Muscle of back (tissue), 11 donors: Measurements from ENCODE around the gene THTPA. TPM values are rescaled to one million over a fixed set of nuclear protein-coding genes. Genes with fewer than 3 reads are reported as not detected.
"Not testable (repeated sequence)": the region's sequence is repeated elsewhere in the genome, so short reads cannot be mapped to it uniquely, and the experiment has no call there.

Experiments
- DNase-seq, 3 donors: peaks; one replicate each; pipeline versions ENCODE4 v3.0.0 to v3.0.0-alpha.2; 2013
- polyA plus RNA-seq, 10 donors: library from polyadenylated mRNA; unstranded; fragments of 120-200 nt; gene quantifications; one replicate each; pipeline ENCODE4 v1.2.1, GENCODE V29; 2013; ENCODE audit not compliant: insufficient read length in 10 of 10

The THTPA gene
- polyA plus RNA-seq, 10 donors = 9.9 to 15.6 (median 12.0) TPM

DNA sequence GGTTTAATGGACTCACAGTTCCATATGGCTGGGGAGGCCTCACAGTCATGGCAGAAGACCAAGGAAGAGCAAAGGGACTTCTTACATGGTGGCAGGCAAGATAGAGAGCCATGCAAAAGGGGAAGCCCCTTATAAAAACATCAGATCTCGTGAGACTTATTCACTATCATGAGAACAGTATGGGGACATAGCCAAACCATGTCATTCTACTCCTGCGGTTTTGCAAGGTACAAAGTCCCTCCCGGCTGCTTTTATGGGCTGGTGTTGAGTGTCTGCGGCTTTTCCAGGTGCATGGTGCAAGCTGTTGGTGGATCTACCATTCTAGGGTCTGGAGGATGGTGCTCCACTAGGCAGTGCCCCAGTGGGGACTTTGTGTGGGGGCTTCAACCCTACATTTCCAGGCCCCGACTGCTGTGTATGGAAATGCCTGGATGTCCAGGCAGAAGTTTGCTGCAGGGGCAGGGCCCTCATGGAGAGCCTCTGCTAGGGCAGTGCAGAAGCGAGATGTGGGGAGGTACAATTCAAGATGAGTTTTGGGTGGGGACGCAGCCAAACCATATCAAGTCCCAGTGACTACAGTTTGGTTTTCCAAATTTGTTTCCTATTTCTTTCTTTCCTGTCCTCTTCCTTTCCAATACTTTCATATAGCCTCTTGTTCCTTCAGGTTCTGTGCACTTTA is 53.5 kb downstream of the THTPA start:
- not testable (repeated sequence) for DNase-seq

Other genes starting within 250 kb of the THTPA start
- gene BCL2L2, start 249.4 kb upstream of the THTPA start, polyA plus RNA-seq = 10 to 100 TPM; 28.1 to 36.6 (median 30.8) TPM
- 100 to 1,000 TPM in 7 of 10 donors, 10 to 100 TPM in 3; 88.9 to 153 (median 105) TPM for gene PABPN1, start 234.8 kb upstream of the THTPA start, polyA plus RNA-seq
- 10 to 100 TPM; 15.7 to 27.6 (median 20.1) TPM for gene SLC22A17, start 203.4 kb upstream of the THTPA start, polyA plus RNA-seq
- gene EFS, start 191.1 kb upstream of the THTPA start, polyA plus RNA-seq = 10 to 100 TPM; 36.1 to 52.0 (median 41.6) TPM
- gene IL25, start 183.5 kb upstream of the THTPA start, polyA plus RNA-seq = not detected
- gene CMTM5, start 179.2 kb upstream of the THTPA start, polyA plus RNA-seq = 1 to 10 TPM in 8 of 10 donors, under 1 TPM in 2; 0.76 to 3.2 (median 2.1) TPM
- 10 to 100 TPM in 1 of 10 donors, 1 to 10 TPM in 9; 2.1 to 10.6 (median 5.5) TPM for gene MYH6, start 148.0 kb upstream of the THTPA start, polyA plus RNA-seq
- gene MYH7, start 120.6 kb upstream of the THTPA start, polyA plus RNA-seq = 1,000 to 10,000 TPM in 2 of 10 donors, 100 to 1,000 TPM in 8; 165 to 1,219 (median 676) TPM
- gene NGDN, start 86.6 kb upstream of the THTPA start, polyA plus RNA-seq = 10 to 100 TPM; 33.5 to 44.0 (median 38.0) TPM
- 1 to 10 TPM; 1.4 to 2.9 (median 1.7) TPM for gene ZFHX2, start 4.5 kb upstream of the THTPA start, polyA plus RNA-seq
- 10 to 100 TPM; 11.9 to 29.6 (median 17.6) TPM for gene AP1G2, start 11.5 kb downstream of the THTPA start, polyA plus RNA-seq
- gene JPH4, start 22.5 kb downstream of the THTPA start, polyA plus RNA-seq = 1 to 10 TPM in 6 of 10 donors, under 1 TPM in 4; 0.46 to 4.1 (median 1.2) TPM
- gene DHRS2, start 80.1 kb downstream of the THTPA start, polyA plus RNA-seq = under 1 TPM in 7 of 10 donors, not detected in 3; 0.08 to 0.57 (median 0.17) TPM